Activated CD8-positive, alpha-beta memory T cell treated with anti-CD3 and anti-CD28 coated beads, Interleukin-2, amount 10 ng/mL, durations not matched to agents 7 days and 5 days (primary cell): ENCODE measurements around the gene ANP32A. TPM values are rescaled to one million over a fixed set of nuclear protein-coding genes. Genes with fewer than 3 reads are reported as not detected.

ENCODE experiments used
- ATAC-seq: fragments of 150-1000 bp; cut with Tn5 transposase; one replicate; pipeline ENCODE4 v1.10.0; 2021; ENCODE audit warnings: moderate library complexity
- CTCF ChIA-PET: fragments of 350-600 bp; sonication (Branson Sonifier 250); formaldehyde crosslinking; loops from one replicate; lab custom pipeline; 2021; ENCODE audit warnings: antibody characterized with exemption; lab: Charles Lee
- DNase-seq: peaks from one replicate; pipeline ENCODE4 v3.0.0-alpha.2; 2020
- H3K27ac Mint-ChIP-seq: one replicate; pipeline ENCODE4 v1.8.0; 2021; ENCODE audit warnings: mild to moderate bottlenecking, mixed read lengths
- H3K27me3 Mint-ChIP-seq: one replicate; pipeline ENCODE4 v1.8.0; 2021; ENCODE audit warnings: mixed read lengths
- H3K36me3 Mint-ChIP-seq: one replicate; pipeline ENCODE4 v1.8.0; 2021; ENCODE audit warnings: mild to moderate bottlenecking, mixed read lengths
- H3K4me1 Mint-ChIP-seq: one replicate; pipeline ENCODE4 v1.8.0; 2021; ENCODE audit warnings: mixed read lengths
- H3K4me3 Mint-ChIP-seq: one replicate; pipeline ENCODE4 v1.8.0; 2021; ENCODE audit warnings: mild to moderate bottlenecking, moderate library complexity, mixed read lengths
- H3K9me3 Mint-ChIP-seq: one replicate; pipeline ENCODE4 v1.8.0; 2022; ENCODE audit warnings: low read depth, mixed read lengths
- total RNA-seq, 2 experiments: library from RNA; stranded (reverse); gene quantifications; one replicate each; pipeline ENCODE4 v1.2.3, GENCODE V29; 2021

Gene ANP32A
- total RNA-seq, 2 experiments from 2014 or later = 196 to 320 TPM

DNA sequence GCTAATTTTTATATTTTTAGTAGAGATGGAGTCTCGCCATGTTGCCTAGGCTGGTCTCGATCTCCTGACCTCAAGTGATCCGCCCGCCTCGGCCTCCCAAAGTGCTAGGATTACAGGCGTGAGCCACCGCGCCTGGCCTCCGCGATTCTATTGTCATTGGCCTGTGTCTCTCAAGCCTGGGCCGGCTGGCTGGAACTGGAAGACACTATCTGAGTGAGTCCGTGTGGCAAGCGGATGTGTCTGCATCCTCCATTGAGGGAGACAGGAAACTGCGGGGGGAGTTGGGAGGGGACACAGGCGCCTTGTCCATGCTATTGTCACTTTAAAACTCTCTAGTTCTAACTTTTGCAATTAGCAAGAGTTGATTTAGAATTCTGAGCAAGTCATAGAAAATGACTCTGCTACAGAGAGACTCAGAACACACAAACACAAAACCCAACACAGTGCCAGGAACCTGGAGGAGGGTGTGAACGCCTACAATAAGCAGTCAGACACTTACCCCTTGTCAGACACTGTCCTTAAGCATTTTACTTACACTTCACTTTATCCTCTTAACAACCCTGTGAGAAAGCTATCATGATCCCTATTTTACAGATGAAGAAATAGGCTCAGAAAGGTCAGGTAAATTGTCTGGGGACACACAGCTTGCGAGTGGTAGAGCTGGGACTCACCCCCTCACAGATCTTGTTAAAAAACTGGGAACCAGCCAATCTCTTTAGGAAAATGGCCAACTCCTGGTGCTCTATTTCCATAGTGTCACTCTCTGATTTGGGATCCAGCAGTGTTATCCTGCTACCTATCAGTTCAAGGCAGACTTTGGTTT, 38.7 kb downstream of the ANP32A start:
- Mint-ChIP-seq H3K36me3 (peaks cover 40% of the 10 kb centered on the region), H3K27ac (peak overlapping the region; percentile 70), H3K4me1 (peaks cover 48% of the 10 kb centered on the region), H3K27me3 (no peaks in the 10 kb centered on the region), H3K9me3 (no peaks in the 10 kb centered on the region), H3K4me3 (no peak overlapping the region)
- DNase-seq (peak; percentile 56), ATAC-seq (peak; percentile 53)
- CTCF ChIA-PET = interaction anchor here (1.0 to 6.7 kb wide), 6 partner anchors 9 to 94 kb away, joined by 3 to 41 read pairs (median 8); no protein-coding TSS in a partner anchor

DNA sequence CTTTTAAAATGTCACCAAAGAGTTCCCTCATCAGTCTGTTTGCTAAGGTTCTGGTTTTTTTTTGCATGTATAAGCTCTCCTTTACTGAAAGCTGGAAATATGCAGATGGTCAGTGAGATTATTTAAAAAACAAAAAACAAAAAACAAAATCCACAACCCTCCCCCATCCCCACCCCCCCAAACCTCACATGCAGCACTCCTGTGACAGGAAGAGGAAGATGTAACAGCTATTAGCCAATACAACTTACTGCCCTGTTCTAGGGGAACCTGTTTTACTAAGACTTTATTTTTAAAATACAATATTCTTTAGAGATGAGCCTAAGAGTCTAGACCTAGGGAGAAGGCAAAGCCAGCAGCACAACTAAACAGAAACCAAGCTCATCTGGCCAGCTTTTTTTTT, 39.5 kb downstream of the ANP32A start:
- Mint-ChIP-seq H3K4me3 (no peak overlapping the region), H3K27me3 (no peaks in the 10 kb centered on the region), H3K27ac (no peak overlapping the region), H3K9me3 (no peaks in the 10 kb centered on the region), H3K4me1 (peaks cover 41% of the 10 kb centered on the region), H3K36me3 (peaks cover 40% of the 10 kb centered on the region)
- ATAC-seq (no peak), DNase-seq (no peak)
- CTCF ChIA-PET = interaction anchor here (0.7 to 6.7 kb wide), 6 partner anchors 8 to 751 kb away, joined by 3 to 41 read pairs (median 7); no protein-coding TSS in a partner anchor

DNA sequence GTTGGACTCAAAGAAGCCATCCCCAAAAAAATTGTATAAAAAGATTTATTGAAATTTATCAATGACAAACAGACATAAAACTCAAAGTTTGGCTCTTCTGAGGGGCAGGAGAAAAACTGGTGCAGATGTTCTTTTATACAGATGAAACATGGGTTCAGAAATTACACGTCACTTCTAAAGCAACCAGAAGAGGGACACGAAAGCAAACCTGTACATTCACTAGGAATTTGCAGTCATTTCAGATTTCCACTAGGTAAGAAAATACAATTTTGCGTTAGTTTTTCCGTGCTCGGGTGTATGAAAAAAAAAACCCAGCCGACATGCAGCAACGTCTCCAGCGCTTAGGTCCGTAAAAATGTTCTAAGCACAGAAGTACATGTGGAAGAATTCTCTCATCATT, 41.8 kb downstream of the ANP32A start:
- ATAC-seq (no peak), DNase-seq (no peak)
- CTCF ChIA-PET = interaction anchor here (0.6 to 1.5 kb wide), 5 partner anchors 16 to 105 kb away, joined by 3 to 9 read pairs (median 4); no protein-coding TSS in a partner anchor
- Mint-ChIP-seq H3K4me1 (peaks cover 23% of the 10 kb centered on the region), H3K9me3 (no peaks in the 10 kb centered on the region), H3K4me3 (no peak overlapping the region), H3K27me3 (no peaks in the 10 kb centered on the region), H3K36me3 (peaks cover 32% of the 10 kb centered on the region), H3K27ac (no peak overlapping the region)

DNA sequence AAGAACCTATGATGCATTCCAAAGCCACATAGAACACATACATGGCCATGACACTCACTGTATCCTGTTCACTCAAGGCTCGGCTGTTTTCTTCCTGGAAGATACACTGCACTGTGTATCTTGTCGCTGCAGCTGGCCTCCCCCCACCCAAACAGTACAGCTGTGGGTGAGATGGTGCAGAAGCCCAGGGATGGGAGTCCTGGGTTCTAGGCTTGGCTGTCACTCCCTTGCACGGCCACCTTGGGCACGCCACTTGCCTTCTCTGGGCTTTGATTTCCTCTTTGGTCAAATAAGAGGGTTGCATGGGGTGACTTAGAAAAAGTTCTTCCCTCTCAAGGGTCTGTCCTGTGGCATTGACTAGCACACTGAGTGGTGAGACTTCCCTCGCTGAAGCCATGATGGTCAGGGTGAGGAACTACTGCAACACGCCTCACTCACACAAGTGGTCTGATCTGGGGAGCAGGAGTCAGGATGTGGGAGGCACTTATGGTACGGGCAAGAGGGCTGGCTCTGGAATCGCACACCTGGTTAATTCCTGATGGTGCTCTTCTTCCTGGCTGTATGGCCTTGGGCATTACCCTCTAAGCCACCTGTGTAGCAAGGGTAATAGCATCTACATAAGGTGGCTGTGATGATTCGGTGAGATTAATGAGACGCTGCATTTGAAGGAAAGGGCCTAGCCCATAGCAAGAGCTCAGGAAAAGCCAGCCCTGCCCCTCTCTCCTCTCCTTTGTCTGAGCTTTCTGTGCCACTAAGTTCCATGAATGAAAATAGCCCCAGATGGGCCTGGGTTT, 44.0 kb downstream of the ANP32A start:
- Mint-ChIP-seq H3K4me1 (peaks cover 3% of the 10 kb centered on the region), H3K27ac (no peak overlapping the region), H3K36me3 (peaks cover 19% of the 10 kb centered on the region), H3K27me3 (no peaks in the 10 kb centered on the region), H3K9me3 (no peaks in the 10 kb centered on the region), H3K4me3 (no peak overlapping the region)
- DNase-seq (peak; percentile 35), ATAC-seq (peak; percentile 16)
- CTCF ChIA-PET = interaction anchor here (0.7 to 1.5 kb wide), 3 partner anchors 43 to 103 kb away, joined by 3 to 4 read pairs (median 4); no protein-coding TSS in a partner anchor

DNA sequence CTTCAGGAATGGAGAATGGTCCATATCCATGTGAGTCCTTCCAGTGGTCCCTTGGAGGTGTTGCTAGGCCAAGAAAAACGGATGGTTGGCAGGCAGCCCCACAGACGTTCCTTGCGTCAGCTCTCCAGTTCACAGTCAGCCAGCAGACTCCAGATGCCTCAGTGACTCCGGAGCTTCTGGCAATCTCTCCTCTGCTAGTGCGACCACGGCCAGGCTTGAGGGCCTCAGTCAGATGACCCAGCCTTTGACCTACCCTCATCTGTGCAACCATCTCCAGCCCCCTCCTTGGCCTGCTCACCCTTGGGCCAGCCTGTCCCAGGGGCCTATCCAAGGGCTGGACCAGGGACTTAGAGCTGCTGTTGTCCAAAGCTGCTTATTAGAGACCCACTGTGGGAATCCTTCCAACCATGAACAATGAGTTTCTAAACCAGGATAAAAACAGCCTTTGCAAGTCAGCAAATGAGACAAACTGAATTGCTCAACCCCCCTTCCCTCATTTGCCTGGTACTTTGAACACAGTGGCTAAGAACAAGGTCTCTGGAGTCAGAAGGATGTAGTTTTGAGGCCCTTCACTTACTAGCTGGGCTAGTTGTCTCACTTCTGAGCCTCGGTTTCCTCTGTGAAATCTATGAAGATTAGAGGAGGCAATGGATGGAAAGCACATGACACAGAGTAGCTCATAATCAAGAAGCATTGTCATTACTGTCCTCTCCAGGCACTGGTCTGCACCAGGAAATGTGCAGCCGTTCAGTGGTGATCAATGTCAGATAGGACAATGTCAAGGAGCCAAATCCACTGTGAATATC, 44.8 kb downstream of the ANP32A start:
- peaks cover 19% of the 10 kb centered on the region for H3K36me3 Mint-ChIP-seq

DNA sequence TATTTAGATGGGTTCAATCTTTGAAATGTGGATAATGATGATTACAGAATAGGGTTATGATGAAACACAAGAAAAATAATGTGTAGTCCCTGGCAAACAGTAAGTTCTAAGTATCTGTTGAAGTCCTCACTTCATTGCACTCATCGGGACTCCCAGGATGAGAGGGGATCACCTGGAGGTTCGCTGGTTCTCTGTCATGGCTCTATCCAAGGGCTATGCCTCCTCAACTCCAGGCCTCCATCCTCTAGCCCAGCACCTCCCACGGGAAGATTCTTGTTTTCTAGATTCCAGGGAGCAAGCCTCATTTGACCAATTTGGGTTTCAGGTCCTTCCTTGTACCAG, 45.5 kb downstream of the ANP32A start:
- H3K4me1 Mint-ChIP-seq = no peaks in the 10 kb centered on the region
- CTCF ChIA-PET = interaction anchor here (1.4 kb wide), 1 partner anchor 9 kb away, joined by 4 read pairs; no protein-coding TSS in a partner anchor
- H3K36me3 Mint-ChIP-seq = peaks cover 17% of the 10 kb centered on the region
- no peak overlapping the region for H3K4me3 Mint-ChIP-seq
- H3K27me3 Mint-ChIP-seq = peaks cover 2% of the 10 kb centered on the region
- no peak for ATAC-seq
- H3K9me3 Mint-ChIP-seq = no peaks in the 10 kb centered on the region
- H3K27ac Mint-ChIP-seq = no peak overlapping the region
- no peak for DNase-seq

More for the DNA sequence above, 44.8 kb downstream of the ANP32A start:
- H3K27me3 Mint-ChIP-seq = no peaks in the 10 kb centered on the region
- H3K4me3 Mint-ChIP-seq = no peak overlapping the region
- DNase-seq = peak; percentile 36
- H3K4me1 Mint-ChIP-seq = no peaks in the 10 kb centered on the region
- no peaks in the 10 kb centered on the region for H3K9me3 Mint-ChIP-seq
- ATAC-seq = no peak
- CTCF ChIA-PET = interaction anchor here (0.7 to 0.8 kb wide), 2 partner anchors 53 to 102 kb away, joined by 3 to 4 read pairs; no protein-coding TSS in a partner anchor
- H3K27ac Mint-ChIP-seq = no peak overlapping the region

DNA sequence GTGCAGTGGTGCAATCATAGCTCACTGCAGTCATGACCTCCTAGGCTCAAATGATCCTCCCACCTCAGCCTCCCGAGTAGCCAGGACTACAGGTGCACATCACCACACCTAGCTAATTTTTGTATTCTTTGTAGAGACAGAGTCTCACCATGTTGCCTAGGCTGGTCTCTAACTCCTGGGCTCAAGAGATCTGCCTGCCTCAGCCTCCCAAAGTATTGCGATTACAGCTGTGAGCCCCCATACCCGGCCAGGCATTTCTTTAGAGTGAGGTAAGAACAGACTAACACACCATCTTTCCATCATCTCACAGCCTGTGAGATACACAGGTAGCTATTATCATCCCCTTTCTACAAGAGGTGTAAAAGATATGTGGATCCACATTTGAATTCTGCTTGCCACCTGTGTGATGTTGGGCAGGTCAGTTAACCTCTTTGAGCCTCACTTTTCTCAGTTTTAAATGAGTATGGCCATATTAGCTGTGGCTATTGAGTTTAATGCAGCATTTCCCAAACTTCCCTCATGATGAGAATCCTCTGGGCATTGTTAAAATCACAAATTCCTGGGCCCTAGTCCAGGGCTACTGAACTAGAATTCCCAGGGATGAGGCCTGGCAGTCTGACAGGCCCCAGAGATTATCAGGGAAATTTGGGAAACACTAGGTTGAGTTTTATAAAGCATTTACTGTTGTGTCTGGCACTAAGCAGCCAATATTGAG, 46.0 kb downstream of the ANP32A start:
- CTCF ChIA-PET = interaction anchor here (1.4 kb wide), 1 partner anchor 9 kb away, joined by 4 read pairs; no protein-coding TSS in a partner anchor
- no peak for ATAC-seq
- Mint-ChIP-seq H3K4me1 (no peaks in the 10 kb centered on the region), H3K9me3 (no peaks in the 10 kb centered on the region), H3K27ac (no peak overlapping the region), H3K4me3 (no peak overlapping the region), H3K36me3 (peaks cover 16% of the 10 kb centered on the region), H3K27me3 (peaks cover 4% of the 10 kb centered on the region)
- DNase-seq = no peak

DNA sequence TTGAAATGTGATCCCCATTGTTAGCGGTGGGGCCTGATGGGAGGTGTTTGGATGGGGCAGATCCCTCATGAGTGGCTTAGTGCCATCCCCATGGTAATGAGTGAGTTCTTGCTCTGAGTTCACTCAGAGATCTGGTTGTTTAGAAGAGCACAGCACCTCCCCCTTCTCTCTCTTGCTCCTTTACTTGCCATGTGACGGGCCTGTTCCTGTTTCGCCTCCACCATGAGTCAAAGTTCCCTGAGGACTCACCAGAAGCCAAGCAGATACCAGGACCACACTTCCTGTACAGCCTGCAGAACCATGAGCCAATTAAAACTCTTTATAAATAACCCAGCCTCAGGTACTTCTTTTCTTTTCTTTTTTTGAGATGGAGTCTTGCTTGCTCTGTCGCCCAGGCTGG, 46.6 kb downstream of the ANP32A start:
- ATAC-seq (no peak), DNase-seq (peak; percentile 25)
- Mint-ChIP-seq H3K4me1 (no peaks in the 10 kb centered on the region), H3K27ac (no peak overlapping the region), H3K9me3 (no peaks in the 10 kb centered on the region), H3K27me3 (peaks cover 4% of the 10 kb centered on the region), H3K36me3 (peaks cover 12% of the 10 kb centered on the region), H3K4me3 (no peak overlapping the region)
- CTCF ChIA-PET = interaction anchor here (1.4 kb wide), 1 partner anchor 10 kb away, joined by 4 read pairs; no protein-coding TSS in a partner anchor

DNA sequence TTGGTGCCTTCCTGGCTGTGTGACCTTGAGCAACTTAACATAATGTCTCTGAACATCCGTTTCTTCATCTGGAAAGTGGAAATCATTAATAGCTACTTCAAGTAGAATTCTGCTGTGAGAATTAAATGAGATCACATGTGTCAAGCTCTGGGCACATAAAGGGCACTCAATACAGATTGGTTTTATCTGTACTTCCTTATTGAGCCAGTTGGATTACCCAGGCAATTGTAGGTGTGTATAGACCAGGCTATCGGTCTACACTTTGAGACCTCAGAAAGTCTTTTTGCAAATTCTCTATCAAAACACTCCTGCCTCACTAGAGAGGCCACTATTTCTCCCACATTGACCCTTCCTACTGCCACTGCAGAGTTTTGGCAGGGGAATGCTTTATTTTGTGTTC, 47.7 kb downstream of the ANP32A start:
- no peak overlapping the region for H3K27ac Mint-ChIP-seq
- no peaks in the 10 kb centered on the region for H3K9me3 Mint-ChIP-seq
- peaks cover 4% of the 10 kb centered on the region for H3K27me3 Mint-ChIP-seq
- CTCF ChIA-PET = interaction anchor here (1.2 to 1.6 kb wide), 2 partner anchors 8 to 42 kb away, joined by 3 read pairs; no protein-coding TSS in a partner anchor
- peaks cover 7% of the 10 kb centered on the region for H3K36me3 Mint-ChIP-seq
- no peaks in the 10 kb centered on the region for H3K4me1 Mint-ChIP-seq
- ATAC-seq (no peak), DNase-seq (no peak)
- H3K4me3 Mint-ChIP-seq = no peak overlapping the region

DNA sequence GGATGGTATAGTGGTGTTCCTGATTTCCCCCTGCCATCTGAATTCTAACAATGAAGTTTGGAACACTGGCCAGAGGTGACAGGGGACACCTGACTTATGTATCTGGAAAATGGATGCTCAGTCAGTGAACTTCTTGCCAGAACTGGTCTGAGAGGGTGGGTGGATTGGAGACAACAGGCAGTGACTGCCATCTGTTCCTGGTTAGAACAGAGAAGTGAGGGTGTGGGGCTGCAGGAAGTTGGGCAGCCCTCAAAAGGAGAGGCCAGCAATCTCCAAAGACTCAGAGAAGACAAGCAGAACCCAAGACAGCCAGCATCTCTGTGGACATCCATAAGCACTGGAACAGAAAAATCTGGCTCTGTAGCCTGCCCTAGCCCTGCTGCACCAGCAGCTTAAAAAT, 50.5 kb downstream of the ANP32A start:
- no peaks in the 10 kb centered on the region for H3K9me3 Mint-ChIP-seq
- H3K36me3 Mint-ChIP-seq = no peaks in the 10 kb centered on the region
- no peak overlapping the region for H3K4me3 Mint-ChIP-seq
- no peak overlapping the region for H3K27ac Mint-ChIP-seq
- DNase-seq (no peak), ATAC-seq (no peak)
- no peaks in the 10 kb centered on the region for H3K4me1 Mint-ChIP-seq
- H3K27me3 Mint-ChIP-seq = peaks cover 13% of the 10 kb centered on the region
- CTCF ChIA-PET = interaction anchor here (1.4 kb wide), 1 partner anchor 105 kb away, joined by 3 read pairs; no protein-coding TSS in a partner anchor

DNA sequence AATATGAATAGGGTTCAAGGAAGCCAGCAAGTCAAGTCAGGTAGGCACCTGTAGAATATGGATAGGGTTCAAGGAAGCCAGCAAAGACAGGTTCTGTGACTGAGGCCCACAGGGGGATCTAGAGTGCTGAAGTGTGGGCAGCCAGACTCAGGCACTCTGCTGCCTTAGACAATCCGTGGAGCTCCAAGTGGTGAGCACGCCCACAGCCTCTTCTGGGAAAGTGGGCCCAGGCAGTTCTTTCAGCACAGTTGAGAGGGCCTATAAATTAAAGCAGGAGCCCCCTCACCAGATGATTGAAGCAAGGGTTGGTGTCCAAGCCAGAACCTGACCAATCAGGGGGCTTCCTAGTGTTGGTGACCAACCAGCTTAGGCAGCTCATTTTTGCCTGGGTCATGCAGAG, 51.0 kb downstream of the ANP32A start:
- Mint-ChIP-seq H3K36me3 (no peaks in the 10 kb centered on the region), H3K9me3 (no peaks in the 10 kb centered on the region), H3K4me3 (no peak overlapping the region), H3K27ac (no peak overlapping the region), H3K27me3 (peaks cover 16% of the 10 kb centered on the region), H3K4me1 (no peaks in the 10 kb centered on the region)
- ATAC-seq (no peak), DNase-seq (no peak)
- CTCF ChIA-PET = no interaction called here

DNA sequence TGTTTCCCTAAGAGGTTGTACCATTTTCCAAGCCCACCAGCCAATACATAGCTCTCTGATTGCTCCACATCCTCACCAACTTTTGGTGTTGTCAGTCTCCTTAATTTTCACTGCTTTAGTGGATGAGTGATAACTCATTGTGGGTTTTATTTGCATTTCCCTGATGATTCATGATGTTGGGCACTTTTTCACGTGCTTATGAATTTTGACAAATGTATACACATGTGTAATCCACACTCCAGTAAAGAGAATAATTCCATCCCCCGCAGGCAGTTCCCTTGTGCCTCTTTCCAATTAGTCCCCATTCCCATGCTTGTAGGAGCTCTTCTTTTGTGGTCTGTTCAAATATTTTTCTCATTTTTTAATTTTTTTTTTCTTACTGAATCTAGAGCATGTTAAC, 52.4 kb downstream of the ANP32A start:
- no peaks in the 10 kb centered on the region for H3K9me3 Mint-ChIP-seq
- peaks cover 26% of the 10 kb centered on the region for H3K27me3 Mint-ChIP-seq
- H3K4me3 Mint-ChIP-seq = no peak overlapping the region
- ATAC-seq (no peak), DNase-seq (no peak)
- no peaks in the 10 kb centered on the region for H3K36me3 Mint-ChIP-seq
- no peak overlapping the region for H3K27ac Mint-ChIP-seq
- H3K4me1 Mint-ChIP-seq = no peaks in the 10 kb centered on the region
- CTCF ChIA-PET = interaction anchor here (0.8 kb wide), 1 partner anchor 94 kb away, joined by 3 read pairs; no protein-coding TSS in a partner anchor
